BJ (cell line): Measurements from ENCODE around the gene CLCF1. TPM values are rescaled to one million over a fixed set of nuclear protein-coding genes. Genes with fewer than 3 reads are reported as not detected.

Source experiments
- CTCF ChIA-PET: fragments of 350-600 bp; formaldehyde crosslinking; extraction: SDS; loops from one replicate; lab custom pipeline; 2021; ENCODE audit warnings: antibody characterized with exemption, inconsistent platforms; lab: Yijun Ruan, JAX
- POLR2A ChIA-PET: fragments of 300-600 bp; sonication (Branson Sonifier 250); formaldehyde crosslinking; extraction: SDS; loops from one replicate; lab custom pipeline; 2021; ENCODE audit warnings: antibody characterized with exemption; lab: Charles Lee
- DNase-seq: peaks from one replicate; pipeline ENCODE4 v3.0.0-alpha.2; 2011; ENCODE audit warnings: low read depth
- H3K27me3 ChIP-seq: 2 replicates; pipeline ENCODE4 v1.6.0; 2011; ENCODE audit warnings: low read length; ENCODE audit not compliant: control insufficient read depth, insufficient read depth
- H3K36me3 ChIP-seq: 2 replicates; pipeline ENCODE4 v1.5.1; 2011; ENCODE audit warnings: low read length; ENCODE audit not compliant: control insufficient read depth, insufficient read depth
- H3K4me3 ChIP-seq: 2 replicates; pipeline ENCODE4 v1.5.1; 2011; ENCODE audit warnings: low read depth, mild to moderate bottlenecking, control low read depth, low read length
- polyA plus RNA-seq: library from polyadenylated mRNA; depleted of rRNA; stranded (reverse); fragments of >200 nt; gene quantifications from 2 replicates; pipeline ENCODE4 v1.2.3, GENCODE V29; 2011
- TF ChIP-seq, protein P1 (sequence below): IDR thresholded peaks from 2 replicates; pipeline ENCODE4 v1.5.1; 2011; ENCODE audit warnings: low read depth, mild to moderate bottlenecking, control low read depth, inconsistent platforms, low read length, moderate library complexity; ENCODE audit not compliant: insufficient read depth

Gene CLCF1
- polyA plus RNA-seq, 1 experiment = 21.3 TPM

DNA sequence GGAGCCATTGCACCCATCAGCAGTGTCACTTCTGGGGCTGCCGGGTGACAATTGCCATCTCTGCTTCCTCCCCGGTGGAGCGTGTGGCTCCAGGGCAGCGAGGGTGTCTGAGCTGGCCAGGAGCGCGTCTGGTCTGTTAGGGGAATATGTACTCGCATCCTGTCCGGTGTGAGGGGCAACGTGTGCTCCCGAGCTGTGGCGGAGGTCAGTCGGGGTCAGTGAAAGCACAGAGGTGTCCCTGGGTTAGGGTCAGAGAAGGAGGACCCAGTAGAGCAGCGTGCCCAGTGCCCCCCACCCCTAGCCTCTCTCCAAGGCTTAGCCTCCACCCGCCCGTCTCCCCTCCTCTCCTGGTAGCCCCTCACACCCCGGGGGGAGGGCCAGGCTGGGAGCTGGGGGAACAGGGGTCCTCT lies 1.5 kb downstream of the CLCF1 start:
- DNase-seq = no peak
- TF ChIP-seq, protein P1, sequence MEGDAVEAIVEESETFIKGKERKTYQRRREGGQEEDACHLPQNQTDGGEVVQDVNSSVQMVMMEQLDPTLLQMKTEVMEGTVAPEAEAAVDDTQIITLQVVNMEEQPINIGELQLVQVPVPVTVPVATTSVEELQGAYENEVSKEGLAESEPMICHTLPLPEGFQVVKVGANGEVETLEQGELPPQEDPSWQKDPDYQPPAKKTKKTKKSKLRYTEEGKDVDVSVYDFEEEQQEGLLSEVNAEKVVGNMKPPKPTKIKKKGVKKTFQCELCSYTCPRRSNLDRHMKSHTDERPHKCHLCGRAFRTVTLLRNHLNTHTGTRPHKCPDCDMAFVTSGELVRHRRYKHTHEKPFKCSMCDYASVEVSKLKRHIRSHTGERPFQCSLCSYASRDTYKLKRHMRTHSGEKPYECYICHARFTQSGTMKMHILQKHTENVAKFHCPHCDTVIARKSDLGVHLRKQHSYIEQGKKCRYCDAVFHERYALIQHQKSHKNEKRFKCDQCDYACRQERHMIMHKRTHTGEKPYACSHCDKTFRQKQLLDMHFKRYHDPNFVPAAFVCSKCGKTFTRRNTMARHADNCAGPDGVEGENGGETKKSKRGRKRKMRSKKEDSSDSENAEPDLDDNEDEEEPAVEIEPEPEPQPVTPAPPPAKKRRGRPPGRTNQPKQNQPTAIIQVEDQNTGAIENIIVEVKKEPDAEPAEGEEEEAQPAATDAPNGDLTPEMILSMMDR = no peak
- ChIA-PET CTCF (interaction anchor here (1.2 to 24.6 kb wide), 5 partner anchors 10 to 110 kb away, joined by 4 to 892 read pairs (median 78); partner anchors contain the start of gene POLD4), POLR2A (no interaction called here)
- H3K36me3 ChIP-seq = peaks cover 2% of the 10 kb centered on the region
- peak overlapping the region; percentile 72 for H3K4me3 ChIP-seq
- no peaks in the 10 kb centered on the region for H3K27me3 ChIP-seq

DNA sequence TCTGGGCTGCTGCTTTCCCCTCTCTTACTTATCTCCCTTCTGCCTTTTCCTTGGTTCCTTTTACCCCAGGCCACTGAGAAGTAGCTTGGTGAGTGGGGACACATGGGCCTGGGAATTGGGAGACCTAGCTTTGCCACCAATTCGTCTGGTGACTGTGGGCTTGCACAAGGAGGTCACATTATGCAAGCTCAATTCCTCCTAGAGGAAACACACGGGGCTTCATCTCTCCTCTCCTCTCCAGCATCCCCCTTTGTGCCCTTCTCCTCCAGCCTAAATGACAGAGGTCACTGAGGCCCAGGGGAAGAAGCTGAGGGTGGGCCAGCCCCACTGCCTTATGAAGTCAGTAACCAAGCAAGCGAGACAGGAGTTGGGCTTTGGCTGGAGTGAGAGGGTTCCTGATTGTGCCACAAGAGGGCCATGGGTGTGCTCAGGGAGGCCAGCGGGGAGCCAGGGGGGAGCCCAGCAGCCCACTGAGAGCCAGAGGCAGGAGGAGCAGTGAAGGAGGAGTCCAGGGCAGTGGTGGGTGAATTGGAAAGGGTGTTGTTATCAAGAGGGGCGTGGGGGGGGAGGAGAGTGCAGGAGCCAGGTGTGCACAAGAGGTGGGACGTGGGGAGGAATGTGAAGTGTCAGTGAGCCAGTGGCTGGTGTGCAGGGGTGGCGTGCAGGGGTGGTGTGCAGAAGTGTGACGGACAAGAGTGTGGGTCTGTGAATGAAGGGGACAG lies 2.0 kb downstream of the CLCF1 start:
- CTCF ChIA-PET = interaction anchor here (0.6 to 24.6 kb wide), 10 partner anchors 10 to 110 kb away, joined by 3 to 892 read pairs (median 6); partner anchors contain the start of genes POLD4, PPP1CA and RAD9A
- Histone ChIP-seq H3K36me3 (peaks cover 2% of the 10 kb centered on the region), H3K4me3 (peak overlapping the region; percentile 72), H3K27me3 (no peaks in the 10 kb centered on the region)
- DNase-seq = no peak
- TF ChIP-seq, protein P1 = peak; percentile 74
- POLR2A ChIA-PET = no interaction called here

DNA sequence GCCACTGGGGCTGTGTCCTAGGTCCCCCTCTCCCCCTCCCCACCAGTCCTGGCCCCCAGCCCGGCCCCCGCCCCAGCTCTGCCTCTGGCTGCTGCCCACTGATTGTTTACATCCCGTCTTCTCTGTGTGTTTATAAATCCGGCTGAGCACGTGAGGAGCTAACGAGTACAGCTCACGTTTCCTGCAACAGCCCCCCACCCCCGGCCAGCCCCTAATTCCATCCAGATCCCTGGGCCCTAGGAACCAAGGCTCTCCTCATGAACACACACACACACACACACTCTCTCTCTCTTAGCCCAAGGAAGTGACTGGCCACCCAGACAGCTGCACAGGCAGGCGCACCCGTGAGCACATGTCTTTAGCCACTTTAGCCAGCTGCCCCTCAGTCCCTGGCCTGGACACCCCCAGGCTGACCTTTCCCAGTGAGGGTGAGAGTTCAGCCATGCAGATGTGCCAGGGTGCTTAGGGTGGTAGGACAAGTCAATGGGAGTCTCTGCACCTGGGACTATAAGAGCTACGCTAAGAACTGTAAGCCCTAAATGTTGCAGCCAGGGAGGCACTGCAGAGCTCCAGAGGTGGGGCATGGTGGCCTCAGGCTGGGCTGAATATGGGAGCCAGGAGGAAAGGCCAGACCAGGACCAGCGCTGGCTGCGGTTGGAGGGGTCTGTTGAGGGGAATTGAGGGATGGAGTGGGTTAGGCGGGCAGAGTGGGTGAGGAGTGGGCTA lies 2.9 kb downstream of the CLCF1 start:
- DNase-seq = no peak
- no peaks in the 10 kb centered on the region for H3K27me3 ChIP-seq
- H3K36me3 ChIP-seq = peaks cover 5% of the 10 kb centered on the region
- ChIA-PET POLR2A (no interaction called here), CTCF (interaction anchor here (0.6 to 24.6 kb wide), 12 partner anchors 11 to 213 kb away, joined by 3 to 892 read pairs (median 5); partner anchors contain the start of genes GSTP1, POLD4, PPP1CA and RAD9A)
- TF ChIP-seq, protein P1 = no peak
- peak overlapping the region; percentile 15 for H3K4me3 ChIP-seq

DNA sequence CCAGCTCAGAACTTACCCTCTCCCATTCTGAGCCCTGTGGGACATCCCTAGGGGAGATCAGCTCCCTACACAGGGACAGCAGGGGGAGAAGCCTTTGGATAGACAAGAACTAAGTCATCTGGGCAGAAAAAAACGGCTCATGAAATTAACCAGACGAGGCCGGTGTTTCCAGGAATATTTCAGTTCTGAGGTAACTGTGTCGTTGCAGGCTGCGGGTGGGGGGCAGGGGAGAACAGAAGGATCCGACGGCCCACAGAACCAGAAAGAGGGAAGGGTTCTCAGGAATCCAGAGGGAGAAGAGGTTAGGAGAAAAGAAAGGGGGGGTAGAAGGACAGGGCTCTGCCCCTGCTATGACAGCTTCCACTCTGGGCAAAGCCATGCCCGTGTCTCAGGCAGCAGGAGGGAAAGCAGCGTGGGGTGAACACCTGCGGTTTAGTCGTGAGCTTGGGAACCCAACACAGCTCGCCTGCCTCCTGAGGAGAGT lies 3.6 kb downstream of the CLCF1 start:
- Histone ChIP-seq H3K4me3 (no peak overlapping the region; the same call in 1 of the 2 replicates), H3K36me3 (peaks cover 10% of the 10 kb centered on the region), H3K27me3 (no peaks in the 10 kb centered on the region)
- no peak for DNase-seq
- CTCF ChIA-PET = interaction anchor here (0.5 to 24.6 kb wide), 10 partner anchors 9 to 108 kb away, joined by 3 to 892 read pairs (median 5); partner anchors contain the start of genes POLD4 and PPP1CA
- TF ChIP-seq, protein P1 = peak; percentile 8; the same call in 1 of the 2 replicates
- POLR2A ChIA-PET = interaction anchor here (0.6 to 0.9 kb wide), 2 partner anchors 12 to 81 kb away, joined by 3 to 11 read pairs; partner anchors contain the start of gene ANKRD13D
